ENCODE measurements around the gene SLC12A4.
"Not testable (repeated sequence)": the region's sequence is repeated elsewhere in the genome, so short reads cannot be mapped to it uniquely, and the experiment has no call there.

The SLC12A4 gene

DNA sequence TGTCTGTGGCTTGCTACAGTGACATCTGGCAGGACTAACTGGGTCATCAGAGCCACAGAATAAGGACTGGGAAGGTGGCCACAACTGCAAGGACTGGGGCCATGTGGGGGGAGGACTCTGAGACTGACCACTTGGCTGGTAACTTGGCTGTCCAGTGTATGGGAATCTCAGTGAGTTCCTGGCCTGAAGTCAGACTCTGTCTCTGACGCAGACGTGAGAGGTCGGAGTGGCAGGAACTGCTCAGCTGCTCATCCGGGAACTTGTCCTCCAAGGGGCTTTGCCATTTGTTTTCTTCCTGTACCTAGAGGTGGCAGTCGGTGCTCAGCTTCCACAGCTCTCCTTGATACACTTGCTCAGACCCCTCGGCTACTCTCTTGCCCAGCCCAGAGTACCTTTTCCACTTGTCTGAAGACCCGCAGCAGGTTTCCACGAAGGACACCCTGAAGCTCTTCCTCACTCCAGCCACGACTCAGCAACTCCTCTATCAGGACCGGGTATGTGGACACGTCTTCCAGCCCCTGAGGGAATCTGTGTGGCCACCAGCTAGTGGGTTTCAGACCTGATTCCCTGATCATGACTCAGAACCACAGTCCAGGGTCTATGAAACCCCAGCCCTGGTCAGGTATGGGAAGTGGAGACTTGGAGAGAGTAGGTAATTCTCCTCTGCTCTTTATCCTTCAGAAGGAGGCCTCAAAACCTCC lies 19.2 kb upstream of the SLC12A4 start:
- no peak for DNase-seq

DNA sequence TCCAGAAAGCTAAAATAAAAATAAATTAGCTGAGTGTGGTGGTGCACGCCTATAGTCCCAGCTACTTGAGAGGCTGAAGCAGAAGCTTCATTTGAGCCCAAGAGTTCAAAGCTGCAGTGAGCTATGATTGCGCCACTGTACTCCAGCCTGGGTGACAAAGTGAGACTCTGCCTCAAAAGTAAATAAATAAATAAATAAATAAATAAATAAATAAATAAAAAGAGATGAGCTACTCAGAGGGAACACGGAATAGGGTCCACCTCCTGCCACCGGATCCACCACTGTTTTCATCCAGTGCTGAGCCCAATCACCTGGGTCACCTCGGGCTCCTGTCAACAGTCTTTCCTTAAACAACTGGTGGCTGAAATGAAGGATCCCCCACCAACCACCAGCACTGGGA lies 18.5 kb upstream of the SLC12A4 start:
- DNase-seq = no peak

DNA sequence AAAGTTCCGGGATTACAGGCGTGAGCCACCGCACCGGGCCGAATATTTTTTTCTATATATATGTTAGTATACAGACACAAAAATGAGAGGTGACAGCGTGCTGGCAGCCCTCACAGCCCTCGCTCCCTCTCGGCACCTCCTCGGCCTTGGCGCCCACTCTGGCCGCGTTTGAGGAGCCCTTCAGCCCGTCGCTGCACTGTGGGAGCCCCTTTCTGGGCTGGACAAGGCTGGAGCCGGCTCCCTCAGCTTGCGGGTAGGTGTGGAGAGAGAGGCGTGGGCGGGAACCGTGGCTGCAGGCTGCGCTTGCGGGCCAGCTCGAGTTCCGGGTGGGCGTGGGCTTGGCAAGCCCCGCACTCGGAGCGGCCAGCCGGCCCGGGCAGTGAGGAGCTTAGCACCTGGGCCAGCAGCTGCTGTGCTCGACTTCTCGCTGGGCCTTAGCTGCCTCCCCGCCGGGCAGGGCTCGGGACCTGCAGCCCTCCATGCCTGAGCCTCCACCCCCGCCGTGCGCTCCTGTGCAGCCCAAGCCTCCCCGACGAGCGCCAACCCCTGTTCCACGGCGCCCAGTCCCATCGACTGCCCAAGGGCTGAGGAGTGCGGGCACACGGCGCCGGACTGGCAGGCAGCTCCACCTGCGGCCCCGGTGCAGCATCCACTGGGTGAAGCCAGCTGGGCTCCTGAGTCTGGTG lies 13.7 kb upstream of the SLC12A4 start:
- no peak for DNase-seq

GRCh38 chr16:67979955-67980678 lies 11.7 kb upstream of the SLC12A4 start, which contains the start of gene DPEP3:
TSS of gene DPEP3 (minus strand) at chr16:67980499. CDS start at chr16:67980380, 119 bp downstream.
- DNase-seq = no peak

GRCh38 chr16:67977469-67978227 lies 9.2 kb upstream of the SLC12A4 start:
- no peak for DNase-seq

GRCh38 chr16:67977005-67977404 lies 8.6 kb upstream of the SLC12A4 start:
- no peak for DNase-seq

DNA sequence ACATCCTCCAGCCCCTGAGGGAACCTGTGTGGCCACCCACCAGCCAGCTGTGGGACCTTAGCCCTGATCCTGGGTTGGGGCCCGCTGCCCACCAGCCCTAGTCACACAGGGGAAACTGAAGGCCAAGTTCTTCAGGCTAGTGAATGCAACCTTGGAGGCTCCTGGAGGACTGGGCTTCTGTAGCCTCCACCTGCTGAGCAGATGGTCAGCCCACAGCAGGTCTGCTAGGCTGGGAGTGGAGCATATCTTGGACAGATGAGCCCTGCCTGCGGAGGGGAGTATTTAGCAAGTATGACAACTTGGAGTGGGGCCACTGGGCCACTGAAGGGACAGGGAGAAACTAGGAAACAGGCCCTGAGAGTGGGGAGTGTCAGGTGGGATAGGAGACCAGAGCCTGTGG lies 7.8 kb upstream of the SLC12A4 start:
- no peak for DNase-seq

DNA sequence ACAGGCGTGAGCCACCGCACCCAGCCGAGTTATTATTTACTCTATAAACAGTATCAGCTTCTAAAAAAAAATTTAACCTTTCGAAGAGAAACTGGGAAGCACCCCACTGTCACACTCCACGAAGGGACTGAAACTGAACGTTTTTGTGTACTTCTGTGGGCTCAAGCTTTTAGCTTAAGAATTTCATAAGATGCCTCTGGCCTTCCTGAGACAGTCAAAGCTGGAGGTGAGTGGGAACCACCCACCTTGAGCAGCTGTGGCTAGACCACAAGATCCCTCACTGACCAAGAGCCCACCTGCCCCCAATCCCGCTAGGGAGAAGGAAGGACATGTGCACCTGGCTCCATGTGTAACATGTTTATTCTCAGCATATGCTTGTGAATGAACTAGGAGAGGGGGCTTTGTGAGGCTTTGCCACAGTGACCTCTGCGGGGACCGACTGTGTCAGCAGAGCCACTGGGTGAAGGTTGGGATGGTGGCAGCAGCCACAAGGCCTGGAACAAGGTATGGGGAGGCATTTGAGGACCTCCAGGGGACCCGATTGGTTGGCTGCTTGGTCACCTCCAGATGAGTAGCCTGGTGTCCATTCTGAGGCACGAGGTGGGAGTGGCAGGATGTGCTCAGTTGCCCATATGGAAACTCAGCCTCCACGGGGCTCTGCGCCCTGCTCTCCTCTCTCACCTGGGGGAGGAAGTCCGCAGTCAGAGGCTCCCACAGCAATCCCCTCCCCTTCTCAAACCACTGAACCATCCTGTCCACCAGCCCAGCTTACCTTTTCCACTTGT lies 7.1 kb upstream of the SLC12A4 start:
- DNase-seq = no peak

GRCh38 chr16:67972285-67972684 lies 3.8 kb upstream of the SLC12A4 start:
- not testable (repeated sequence) for DNase-seq

DNA sequence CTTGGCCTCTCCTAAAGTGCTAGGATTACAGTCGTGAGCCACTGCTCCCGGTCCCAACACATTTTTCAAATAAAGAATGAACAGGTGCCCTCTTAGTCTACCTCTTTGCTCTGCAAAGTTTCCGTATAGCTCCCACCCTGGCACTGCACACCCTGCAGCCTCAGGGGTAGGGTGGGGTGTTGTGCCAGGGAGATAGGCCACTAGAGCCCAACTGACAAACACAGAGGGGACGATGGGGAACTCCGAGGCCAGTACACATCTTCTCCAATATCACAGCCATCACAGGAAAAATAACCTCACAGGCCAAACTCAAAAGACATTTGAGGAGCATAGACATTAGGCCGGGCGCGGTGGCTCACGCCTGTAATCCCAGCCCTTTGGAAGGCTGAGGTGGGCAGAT lies 2.7 kb upstream of the SLC12A4 start:
- DNase-seq = no peak

GRCh38 chr16:67969254-67970039 lies 1.0 kb upstream of the SLC12A4 start:
- DNase-seq = no peak

- DNase-seq = no peak
These were observed 458 bp downstream of the SLC12A4 start for GRCh38 chr16:67967958-67968399.

- no peak for DNase-seq
These were observed 1.1 kb downstream of the SLC12A4 start for GRCh38 chr16:67967183-67967957.

- no peak for DNase-seq
These were observed 1.8 kb downstream of the SLC12A4 start for GRCh38 chr16:67966549-67967182.

DNA sequence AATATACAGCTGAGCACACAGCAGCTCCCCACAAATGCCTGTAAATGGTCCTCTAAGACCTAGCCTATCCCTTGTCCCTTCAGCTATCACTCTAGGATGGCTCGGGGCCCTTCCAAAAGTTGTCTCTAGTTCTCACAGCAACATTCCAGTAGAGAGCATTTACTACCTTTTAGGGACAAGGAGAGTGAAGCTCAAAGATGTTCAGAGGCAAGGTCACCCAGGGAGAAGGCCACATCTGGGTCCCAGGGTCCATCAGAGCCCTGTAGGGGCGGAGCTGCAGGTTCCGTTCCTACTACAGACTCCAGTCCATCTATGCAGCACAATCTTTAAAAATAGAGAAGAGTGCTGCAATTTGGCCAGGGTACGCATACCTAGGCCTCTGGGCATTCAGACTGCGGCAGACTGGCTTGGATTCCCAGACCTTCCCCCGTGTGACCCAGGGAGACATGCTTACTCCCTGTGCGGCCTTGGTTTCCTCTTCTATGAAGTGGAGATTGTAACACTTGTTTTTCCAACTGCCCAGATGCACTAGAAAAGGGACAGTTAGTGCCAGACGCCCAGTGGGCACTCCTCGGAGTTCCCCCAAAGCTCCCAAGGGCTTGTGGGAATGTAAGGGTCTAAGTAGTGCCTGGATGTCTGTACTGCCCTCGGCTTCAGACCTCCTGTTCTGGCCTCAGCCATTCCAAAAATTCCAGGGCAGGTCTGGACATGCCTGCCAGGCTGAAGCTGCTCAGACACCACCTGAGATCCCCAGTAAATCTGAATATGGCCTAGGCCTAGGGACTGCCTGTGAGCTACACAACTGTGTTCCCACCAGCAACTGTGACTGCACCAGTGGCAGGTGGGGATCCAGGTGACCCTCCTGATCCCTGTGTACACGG lies 2.5 kb downstream of the SLC12A4 start:
- DNase-seq = no peak

- no peak for DNase-seq
These were observed 3.8 kb downstream of the SLC12A4 start for GRCh38 chr16:67964477-67965131.

GRCh38 chr16:67963662-67964321 lies 4.6 kb downstream of the SLC12A4 start:
- no peak for DNase-seq

- DNase-seq = no peak
These were observed 5.2 kb downstream of the SLC12A4 start for GRCh38 chr16:67963292-67963661.

All from NCI-H1436 treated with DMSO at 0.1 percent for 48 hours (cell line).